GM19035 (cell line): Measurements from ENCODE around the gene ZNF76.
"Not testable (repeated sequence)": the region's sequence is repeated elsewhere in the genome, so short reads cannot be mapped to it uniquely, and the experiment has no call there.

Experiments
- ATAC-seq: cut with Tn5 transposase; IDR thresholded peaks from one replicate; pipeline ENCODE4 v1.9.1; 2021; ENCODE audit not compliant: unreplicated experiment

ZNF76 gene

DNA sequence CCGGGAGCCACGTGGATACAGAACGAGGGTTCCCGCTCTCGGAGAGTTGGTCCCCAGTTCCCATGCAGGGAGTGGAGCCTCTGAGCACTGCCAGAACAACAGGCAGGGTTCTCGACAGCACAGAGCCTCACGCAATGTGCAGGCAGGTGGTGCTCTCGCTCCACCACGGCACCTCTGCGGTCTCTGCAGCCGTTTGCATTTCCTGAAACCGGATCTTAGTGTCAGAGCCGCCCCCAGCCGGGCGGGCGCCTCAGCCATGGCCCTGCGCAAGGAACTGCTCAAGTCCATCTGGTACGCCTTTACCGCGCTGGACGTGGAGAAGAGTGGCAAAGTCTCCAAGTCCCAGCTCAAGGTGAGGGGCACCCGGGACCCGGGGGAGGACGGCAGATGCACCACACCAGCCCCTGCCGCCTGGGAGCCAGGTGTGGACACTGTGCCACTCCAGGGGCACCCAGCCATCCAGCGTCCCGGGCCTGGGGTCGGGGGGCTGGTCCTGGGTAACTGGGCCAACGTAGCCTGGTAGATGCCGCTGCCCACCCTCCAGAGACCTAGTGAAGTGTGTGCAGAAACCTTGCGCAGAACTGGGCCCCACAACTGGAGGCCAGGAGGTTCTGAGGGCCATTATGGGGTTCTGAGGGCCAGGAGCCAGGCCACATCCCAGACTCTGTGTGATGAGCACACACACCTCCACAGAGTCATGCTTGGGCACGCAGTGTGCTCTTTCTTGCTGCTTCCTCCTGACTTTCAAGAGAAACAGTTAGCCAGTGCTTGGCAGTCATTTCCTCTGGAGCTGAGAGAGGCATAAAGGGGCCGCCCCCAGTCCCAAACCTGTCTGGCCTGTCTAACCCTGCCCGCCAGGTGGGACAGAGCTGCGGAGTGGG lies 38.3 kb downstream of the ZNF76 start, which contains the start of gene DEF6:
DEF6 (plus strand) TSS at position 218 of the 881 bp plus-strand sequence; CDS start at position 257, 39 bp downstream.
- ATAC-seq = peak; percentile 70

DNA sequence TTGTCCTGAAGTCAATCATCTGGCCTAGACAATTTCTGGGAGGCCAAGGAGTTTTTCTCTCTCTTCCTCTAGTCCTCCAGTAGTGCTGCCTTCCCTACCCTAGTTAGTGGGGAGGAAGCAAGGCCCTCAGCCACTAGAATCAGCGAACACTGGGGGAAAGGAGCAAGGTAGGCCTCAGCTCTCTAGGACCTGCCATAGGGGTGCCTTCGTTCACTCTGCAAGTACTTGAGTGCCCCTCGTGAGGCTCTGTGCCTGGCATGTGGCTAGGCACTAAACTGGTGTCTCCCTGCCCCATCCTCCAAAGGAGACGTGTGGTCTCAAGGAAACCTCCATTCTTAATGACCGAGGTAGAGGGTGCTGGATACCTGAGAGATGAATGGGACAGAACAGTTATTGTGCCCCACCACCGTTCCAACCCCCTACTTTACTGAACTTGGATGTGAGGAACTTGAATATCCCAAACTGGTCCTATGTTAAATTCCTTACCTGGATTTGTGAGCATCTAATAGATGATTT lies 39.1 kb downstream of the ZNF76 start:
- no peak for ATAC-seq

DNA sequence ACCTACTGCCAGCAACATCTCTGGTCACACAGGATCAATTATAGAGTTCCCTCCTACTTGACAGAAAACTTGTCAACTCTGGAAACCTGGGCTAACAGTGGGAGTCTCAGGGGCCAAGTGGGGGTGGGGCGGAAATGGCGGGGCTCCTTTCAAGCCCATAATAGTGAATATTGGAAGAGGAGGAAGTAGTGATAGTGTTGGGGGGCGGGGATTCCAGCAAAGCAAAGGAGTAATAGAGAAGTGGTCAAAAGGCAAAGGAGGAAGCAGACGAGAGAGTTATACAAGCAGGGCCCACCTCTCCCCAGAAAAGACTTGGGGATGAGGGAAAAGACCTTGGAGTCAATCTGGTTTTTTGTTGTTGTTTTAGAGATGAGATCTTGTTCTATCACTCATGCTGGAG lies 40.1 kb downstream of the ZNF76 start:
- no peak for ATAC-seq

DNA sequence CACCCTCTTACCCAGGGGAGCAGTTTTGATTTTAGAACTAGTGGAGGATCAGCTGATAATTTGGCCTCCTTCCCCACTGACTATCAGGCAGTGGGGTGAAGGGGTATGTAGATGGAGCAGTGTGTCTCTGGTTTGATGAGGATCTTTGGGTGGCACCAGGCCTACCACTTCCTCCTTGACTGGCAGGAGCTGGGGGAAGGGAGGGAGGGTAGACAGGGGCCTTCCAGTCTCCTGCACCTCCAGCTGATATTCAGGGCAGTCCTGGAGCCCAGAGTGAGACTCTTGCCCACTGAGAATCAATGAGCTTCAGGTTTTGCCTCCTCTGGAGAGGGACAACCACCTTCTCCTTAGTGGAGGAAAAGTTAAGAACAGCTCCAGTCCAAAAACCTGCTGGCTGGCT lies 41.3 kb downstream of the ZNF76 start:
- no peak for ATAC-seq

DNA sequence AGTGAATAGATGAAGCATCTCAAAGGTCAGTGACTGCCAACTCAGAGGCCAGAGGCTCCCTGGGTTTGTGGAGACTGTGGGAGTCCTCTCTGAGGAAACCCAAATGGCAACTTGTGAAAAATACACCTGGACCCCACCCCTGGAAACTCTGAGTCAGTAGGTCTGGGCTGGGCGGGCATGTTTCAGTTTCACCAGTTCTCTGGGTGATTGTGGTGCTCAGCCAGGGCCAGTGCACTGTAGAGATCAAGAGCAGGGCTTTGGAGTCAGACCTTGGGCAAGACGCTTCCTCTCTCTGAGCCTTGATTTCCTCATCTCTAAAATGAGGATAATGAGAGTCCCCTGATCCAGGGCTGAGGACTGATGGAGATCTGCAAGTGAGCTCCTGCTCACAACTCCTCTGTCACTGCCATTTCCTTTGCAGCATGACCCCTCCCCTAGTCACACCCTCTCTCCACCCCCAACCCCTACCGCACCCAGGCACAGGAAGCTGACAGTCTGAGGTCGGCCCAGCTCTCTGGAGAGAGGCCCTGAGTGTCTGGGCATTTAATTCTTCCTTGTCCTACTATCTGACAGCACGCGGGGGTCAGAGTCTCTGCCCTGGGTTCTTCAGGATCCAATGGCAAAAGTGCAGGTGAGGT lies 43.2 kb downstream of the ZNF76 start:
- ATAC-seq = peak; percentile 75

DNA sequence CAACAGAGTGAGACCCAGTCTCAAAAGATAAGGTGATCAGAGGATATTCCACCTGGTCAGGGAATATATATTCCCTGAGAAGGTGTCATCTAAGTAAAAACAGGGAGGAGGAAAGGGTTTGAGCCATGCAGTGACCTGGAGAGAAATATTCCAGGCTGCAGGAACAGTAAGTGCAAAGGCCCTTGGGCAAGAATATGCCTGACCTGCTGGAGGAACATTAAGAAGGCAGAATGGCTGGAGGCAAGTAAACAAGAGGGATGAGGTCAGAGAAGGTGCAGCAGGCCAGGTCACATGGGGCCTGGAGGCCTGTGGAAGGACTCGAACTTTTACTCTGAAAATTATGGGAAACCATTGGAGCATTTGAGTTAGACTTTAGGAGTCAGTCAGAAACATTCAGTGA lies 44.8 kb downstream of the ZNF76 start:
- ATAC-seq = no peak

DNA sequence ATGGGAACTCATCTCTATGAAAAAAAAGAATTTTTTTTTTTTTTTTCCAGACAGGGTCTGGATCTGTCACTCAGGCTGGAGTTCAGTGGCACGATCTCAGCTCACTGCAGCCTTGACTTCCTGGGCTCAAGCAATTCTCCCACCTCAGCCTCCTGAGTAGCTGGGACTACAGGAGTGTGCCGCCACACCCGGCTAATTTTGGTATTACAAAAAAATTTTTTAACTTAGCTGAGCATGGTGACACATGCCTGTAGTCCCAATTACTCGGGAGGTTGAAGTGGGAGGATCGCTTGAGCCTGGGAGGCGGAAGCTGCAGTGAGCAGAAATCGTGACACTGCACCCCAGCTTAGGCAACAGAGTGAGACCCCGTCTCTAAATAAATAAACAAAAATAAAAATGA lies 45.6 kb downstream of the ZNF76 start:
- no peak for ATAC-seq

DNA sequence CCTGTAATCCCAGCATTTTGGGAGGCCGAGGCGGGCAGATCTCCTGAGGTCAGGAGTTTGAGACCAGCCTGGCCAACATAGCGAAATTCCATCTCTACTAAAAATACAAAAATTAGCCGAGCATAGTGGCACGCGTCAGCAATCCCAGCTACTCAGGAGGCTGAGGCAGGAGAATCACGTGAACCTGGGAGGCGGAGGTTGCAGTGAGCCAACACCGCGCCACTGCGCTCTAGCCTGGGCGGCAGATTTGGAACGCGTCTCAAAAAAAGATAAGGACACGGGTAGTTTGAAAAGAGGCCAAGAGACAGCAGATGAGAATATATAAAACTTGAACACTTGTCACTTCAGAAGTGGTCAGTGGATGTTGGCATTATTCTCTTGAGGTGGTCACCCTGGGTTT lies 47.6 kb downstream of the ZNF76 start:
- not testable (repeated sequence) for ATAC-seq

DNA sequence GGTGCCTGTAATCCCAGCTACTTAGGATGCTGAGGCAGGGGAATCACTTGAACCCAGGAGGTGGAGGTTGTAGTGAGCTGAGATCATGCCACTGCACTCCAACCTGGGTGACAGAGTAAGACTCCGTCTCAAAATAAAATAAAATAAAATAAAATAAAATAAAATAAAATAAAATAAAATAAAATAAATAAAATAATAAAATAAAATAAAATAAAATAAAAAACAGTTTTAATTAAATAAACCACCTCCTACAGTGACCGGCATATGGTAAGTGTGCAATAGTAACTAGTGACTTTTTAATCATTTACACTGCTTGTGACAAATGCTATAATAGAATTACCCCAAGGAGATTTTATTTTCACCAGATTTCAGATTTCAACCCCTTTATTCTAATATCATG lies 49.0 kb downstream of the ZNF76 start:
- ATAC-seq = not testable (repeated sequence)

DNA sequence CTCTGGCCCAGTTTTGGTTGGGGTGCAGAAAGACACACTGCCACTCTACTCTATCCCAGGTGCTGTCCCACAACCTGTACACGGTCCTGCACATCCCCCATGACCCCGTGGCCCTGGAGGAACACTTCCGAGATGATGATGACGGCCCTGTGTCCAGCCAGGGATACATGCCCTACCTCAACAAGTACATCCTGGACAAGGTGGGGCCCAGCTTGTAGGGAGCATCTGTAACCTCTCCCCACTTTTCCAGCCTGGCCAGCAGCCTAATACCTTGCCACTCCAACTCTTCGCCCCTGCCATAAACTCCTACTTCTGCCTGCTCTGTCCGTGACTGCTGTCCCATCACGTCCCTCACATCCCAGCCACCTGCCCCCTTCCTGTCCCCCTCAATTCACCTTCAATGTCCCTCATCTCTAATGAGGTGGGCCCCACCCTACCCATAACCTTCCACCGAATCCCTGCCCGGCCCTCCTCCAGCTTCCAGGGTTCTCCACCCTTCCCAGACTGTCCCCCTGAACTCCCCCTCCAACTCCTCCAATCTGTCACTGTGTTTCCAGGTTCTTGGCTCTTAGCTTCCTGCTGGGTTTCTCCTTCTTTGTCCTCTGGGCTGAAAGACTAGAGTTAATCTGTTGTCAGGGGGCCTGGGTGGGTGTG lies 50.2 kb downstream of the ZNF76 start:
- ATAC-seq = no peak

DNA sequence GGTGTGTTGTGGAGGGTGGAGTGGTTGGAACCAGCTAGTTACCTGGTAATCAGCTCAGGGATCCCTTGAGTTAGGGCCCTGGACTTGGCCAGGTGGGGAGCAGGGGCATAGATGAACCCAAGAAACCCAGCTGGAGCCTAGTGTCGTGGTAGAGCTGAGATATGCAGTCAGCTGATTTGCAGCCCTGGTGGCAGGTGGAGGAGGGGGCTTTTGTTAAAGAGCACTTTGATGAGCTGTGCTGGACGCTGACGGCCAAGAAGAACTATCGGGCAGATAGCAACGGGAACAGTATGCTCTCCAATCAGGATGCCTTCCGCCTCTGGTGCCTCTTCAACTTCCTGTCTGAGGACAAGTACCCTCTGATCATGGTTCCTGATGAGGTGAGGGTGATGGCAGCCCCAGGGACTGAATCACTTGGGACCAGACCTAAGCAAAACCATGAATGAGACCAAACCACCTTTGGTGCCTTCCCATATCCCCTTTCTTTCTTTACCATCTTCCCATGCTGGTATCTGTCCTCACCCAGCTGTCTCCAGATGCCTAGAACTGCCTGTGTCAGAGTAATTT lies 50.8 kb downstream of the ZNF76 start:
- no peak for ATAC-seq

DNA sequence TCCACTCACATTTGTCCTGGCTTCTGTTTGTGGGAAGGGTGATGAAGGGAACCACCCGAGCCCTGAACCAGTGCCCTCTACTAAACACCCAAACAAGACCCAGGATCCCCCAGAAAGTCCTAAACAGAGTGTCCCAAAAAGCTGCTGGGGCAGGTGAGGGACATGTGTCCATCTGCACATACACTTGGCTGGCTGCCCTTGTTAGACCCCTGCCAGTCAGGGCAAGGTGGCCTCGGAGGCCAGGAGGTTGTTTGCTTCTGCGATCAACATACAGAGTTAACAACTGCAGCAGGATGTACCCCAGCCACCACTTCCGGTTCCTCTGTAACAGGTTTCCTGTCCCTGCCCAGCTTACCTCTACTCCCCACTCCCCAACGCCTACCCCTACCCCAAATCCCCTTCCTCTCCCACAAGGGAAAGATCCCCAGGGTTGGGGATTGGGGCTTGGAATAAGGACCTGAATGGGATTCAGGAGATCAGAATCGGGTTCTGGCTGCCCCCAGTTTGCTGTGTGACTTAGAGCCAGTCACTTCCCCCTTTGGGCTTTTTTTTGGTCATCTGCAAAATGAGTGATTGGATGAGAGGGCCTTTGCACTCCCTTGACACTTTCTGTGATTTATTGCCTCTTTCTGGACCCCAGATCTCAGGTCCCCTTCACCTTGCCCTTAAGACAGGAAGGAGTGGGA lies 52.0 kb downstream of the ZNF76 start:
- ATAC-seq = peak; percentile 59

DNA sequence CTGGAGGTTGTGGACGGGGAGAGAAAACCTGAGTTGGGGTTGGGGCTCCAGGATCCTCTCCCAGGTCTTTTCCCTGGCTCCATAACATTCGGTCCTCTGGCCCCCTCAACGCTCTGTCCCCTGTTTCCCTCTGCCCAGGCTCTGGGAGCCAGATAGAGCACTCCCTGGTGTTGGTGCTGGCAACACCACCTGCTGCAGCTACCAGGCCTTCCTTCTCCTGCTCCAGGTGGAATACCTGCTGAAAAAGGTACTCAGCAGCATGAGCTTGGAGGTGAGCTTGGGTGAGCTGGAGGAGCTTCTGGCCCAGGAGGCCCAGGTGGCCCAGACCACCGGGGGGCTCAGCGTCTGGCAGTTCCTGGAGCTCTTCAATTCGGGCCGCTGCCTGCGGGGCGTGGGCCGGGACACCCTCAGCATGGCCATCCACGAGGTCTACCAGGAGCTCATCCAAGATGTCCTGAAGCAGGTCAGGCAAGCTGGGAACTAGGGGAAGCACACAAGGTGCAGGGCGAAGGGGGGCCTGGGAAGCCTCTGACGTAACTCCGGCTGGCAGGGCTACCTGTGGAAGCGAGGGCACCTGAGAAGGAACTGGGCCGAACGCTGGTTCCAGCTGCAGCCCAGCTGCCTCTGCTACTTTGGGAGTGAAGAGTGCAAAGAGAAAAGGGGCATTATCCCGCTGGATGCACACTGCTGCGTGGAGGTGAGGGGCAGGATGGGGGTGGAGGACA lies 52.7 kb downstream of the ZNF76 start:
- ATAC-seq = no peak

DNA sequence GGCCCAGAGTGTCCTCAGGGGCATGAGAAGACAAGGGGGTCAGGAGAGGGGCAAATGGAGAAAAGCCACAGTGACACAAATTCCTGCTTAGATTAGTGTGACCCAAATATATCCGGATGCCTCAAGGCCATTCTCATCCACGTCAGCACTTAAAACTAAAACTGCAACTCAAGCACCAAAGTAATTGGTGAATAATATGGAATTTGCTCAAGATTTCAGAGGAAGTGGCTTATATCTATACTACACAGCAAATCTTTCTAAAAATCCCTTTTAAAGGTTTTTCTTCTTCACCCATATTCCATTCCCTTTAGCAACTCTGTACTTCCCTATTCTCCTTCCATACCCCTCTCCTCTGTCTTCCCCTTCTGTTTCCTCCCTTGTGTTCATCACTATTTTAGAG lies 53.3 kb downstream of the ZNF76 start:
- no peak for ATAC-seq

DNA sequence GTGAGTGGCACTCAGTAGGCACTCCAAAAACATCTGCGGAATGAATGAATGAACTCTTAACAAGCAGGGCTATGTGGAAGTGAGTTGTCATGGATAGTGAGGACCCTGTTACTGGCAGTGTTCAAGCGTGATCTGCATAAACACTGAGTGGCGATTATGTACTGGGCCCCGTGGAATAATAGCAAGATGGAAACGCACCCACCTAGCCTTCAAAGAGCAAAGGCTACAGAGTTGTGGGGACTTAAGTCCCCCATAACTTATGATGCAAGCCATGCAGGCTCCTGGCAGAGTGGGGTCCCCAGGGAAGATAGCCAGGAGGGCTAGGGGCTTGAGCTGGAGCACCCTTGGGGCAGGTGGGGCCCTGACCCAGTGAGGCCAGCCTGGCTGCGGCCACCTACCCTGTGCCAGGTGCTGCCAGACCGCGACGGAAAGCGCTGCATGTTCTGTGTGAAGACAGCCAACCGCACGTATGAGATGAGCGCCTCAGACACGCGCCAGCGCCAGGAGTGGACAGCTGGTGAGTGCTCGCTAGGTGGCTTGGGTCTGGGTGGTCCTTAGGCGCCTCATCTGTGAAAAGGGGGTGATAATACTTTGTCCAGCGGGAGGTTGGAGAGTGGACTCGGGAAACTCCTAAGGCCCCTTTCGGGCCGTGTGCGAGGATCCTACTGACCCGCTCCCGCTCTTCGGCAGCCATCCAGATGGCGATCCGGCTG lies 58.1 kb downstream of the ZNF76 start:
- ATAC-seq = no peak

DNA sequence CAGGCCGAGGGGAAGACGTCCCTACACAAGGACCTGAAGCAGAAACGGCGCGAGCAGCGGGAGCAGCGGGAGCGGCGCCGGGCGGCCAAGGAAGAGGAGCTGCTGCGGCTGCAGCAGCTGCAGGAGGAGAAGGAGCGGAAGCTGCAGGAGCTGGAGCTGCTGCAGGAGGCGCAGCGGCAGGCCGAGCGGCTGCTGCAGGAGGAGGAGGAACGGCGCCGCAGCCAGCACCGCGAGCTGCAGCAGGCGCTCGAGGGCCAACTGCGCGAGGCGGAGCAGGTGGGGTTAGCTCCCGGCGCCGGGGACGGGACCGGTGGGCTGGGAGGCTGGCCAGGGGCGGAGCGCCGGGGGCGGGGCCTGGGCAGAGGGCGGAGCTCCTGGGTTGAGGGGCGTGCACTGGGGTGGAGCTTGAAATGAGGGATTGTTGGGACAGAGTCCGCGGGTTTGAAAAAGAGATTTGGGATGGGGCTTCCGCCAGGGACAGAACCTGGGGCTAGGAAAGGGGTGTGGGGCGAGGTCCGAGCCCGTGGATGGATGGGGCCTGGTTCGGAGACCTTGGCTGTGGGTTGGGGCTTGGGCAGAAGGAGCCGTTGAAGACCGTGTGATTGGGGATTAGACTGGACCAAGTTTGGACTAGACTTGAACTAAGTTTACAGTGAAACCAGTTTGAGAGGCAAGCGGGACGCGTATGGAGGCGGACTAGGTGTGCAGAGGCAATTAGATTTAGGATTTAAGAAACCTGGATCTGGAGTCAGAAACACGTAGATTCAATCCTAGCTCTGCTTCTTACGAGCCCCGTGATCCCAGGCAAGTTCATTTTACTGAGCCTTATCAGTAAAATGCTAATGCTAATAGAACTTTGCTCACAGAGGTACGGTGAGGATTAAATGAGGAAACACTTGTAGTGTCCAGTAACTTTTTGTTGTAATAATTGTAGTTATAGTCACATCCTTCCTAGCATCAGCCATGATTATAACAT lies 58.9 kb downstream of the ZNF76 start:
- no peak for ATAC-seq

DNA sequence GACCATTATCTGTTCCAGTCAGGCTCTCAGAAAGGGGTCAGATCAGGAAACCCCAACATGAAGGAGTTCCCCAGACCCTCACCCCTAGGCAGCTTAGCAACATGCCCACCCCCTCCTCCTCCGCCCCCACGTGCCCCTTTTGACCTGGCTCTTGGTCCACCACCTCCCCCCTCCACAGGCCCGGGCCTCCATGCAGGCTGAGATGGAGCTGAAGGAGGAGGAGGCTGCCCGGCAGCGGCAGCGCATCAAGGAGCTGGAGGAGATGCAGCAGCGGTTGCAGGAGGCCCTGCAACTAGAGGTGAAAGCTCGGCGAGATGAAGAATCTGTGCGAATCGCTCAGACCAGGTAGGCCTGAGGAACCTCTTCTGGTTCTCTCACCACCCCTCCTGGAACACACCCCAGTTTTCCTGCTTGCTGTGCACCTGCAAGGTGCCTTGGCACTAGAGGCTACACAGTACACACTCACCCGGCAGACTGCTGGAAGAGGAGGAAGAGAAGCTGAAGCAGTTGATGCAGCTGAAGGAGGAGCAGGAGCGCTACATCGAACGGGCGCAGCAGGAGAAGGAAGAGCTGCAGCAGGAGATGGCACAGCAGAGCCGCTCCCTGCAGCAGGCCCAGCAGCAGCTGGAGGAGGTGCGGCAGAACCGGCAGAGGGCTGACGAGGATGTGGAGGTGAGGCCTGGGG lies 60.0 kb downstream of the ZNF76 start:
- no peak for ATAC-seq

DNA sequence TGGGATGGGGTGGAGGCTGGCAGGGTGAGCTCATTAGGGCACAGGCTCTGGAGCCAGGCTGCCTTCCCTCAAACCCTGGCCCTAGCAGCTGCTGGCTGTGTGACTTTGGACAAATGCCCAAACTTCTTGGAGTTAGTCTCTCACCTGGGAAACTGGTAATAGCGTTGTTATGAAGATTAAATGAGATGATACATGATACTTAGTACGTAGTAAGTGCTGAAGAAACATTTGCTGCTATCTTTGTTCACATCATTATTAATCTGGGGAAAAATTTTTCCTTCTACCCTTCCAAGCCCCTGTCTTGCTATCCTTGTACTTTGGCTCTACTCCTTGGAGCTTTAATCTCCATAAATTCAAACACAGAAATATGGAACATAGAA lies 60.5 kb downstream of the ZNF76 start:
- ATAC-seq = no peak
